ENCODE results near the gene MYO16. TPM values are rescaled to one million over a fixed set of nuclear protein-coding genes. Genes with fewer than 3 reads are reported as not detected.

The MYO16 gene
- total RNA-seq, 6 experiments from 2014 or later, result not detected

DNA sequence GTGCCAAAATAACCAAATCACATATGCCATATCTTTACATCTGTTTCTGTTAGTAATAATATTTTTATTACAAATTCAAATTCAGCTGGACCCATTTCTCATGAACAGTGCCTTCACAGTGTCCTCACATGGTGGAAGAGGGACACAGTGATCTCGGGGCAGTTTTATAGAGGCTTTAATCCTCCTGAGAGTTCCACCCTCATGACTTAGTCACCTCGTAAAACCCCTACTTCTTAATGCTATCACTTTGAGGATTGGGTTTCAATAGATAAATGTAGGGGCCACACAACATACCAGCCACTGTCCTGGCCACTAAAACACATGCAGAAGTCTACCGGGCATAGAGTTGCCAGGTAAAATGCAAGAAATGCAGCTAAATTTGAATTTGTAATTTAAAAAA is 201.5 kb downstream of the MYO16 start:
- H3K9me3 Mint-ChIP-seq, result peaks cover 23% of the 10 kb centered on the region
- no peak overlapping the region for H3K4me3 Mint-ChIP-seq
- H3K27ac Mint-ChIP-seq, result no peak overlapping the region
- 0 out of 2 replicates have a peak, but pooled peaks cover 5% of the 10 kb centered on the region for H3K36me3 Mint-ChIP-seq (ENCODE audit: low read depth)
- H3K27me3 Mint-ChIP-seq (ENCODE audit: insufficient read depth), result no peaks in the 10 kb centered on the region
- TF ChIP-seq, protein P1, sequence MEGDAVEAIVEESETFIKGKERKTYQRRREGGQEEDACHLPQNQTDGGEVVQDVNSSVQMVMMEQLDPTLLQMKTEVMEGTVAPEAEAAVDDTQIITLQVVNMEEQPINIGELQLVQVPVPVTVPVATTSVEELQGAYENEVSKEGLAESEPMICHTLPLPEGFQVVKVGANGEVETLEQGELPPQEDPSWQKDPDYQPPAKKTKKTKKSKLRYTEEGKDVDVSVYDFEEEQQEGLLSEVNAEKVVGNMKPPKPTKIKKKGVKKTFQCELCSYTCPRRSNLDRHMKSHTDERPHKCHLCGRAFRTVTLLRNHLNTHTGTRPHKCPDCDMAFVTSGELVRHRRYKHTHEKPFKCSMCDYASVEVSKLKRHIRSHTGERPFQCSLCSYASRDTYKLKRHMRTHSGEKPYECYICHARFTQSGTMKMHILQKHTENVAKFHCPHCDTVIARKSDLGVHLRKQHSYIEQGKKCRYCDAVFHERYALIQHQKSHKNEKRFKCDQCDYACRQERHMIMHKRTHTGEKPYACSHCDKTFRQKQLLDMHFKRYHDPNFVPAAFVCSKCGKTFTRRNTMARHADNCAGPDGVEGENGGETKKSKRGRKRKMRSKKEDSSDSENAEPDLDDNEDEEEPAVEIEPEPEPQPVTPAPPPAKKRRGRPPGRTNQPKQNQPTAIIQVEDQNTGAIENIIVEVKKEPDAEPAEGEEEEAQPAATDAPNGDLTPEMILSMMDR (IDR thresholded peaks at IDR 0.05), result no peak
- no peak for DNase-seq
- peaks cover 13% of the 10 kb centered on the region; the same call in 1 of the 2 replicates for H3K4me1 Mint-ChIP-seq (ENCODE audit: low read depth)

DNA sequence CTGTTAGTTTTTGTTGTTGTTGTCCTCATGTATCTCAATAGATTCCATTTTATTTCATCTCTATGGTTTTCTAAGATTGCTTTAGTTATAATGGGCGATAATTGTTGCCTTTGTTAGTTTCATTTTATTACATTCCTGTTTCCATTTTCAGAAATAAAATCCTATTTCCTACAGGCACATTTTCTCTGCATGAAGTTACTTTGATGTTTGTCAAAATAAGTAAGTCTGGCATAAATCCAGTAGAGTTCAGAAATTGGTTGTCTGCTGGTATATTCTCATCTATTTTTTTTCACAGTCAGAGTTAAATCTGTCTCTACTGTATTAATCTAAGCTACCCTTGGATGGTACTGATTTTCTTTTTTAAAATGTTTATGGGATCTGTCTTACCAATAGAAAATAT is 204.1 kb downstream of the MYO16 start:
- DNase-seq, result no peak
- no peak overlapping the region for H3K27ac Mint-ChIP-seq
- no peaks in the 10 kb centered on the region for H3K36me3 Mint-ChIP-seq (ENCODE audit: low read depth)
- TF ChIP-seq, protein P1 (IDR thresholded peaks at IDR 0.05), result no peak
- H3K4me1 Mint-ChIP-seq (ENCODE audit: low read depth), result peaks cover 13% of the 10 kb centered on the region; the same call in 1 of the 2 replicates
- 0 out of 2 replicates have a peak, but pooled peaks cover 2% of the 10 kb centered on the region for H3K27me3 Mint-ChIP-seq (ENCODE audit: insufficient read depth)
- peaks cover 15% of the 10 kb centered on the region for H3K9me3 Mint-ChIP-seq
- H3K4me3 Mint-ChIP-seq, result no peak overlapping the region

DNA sequence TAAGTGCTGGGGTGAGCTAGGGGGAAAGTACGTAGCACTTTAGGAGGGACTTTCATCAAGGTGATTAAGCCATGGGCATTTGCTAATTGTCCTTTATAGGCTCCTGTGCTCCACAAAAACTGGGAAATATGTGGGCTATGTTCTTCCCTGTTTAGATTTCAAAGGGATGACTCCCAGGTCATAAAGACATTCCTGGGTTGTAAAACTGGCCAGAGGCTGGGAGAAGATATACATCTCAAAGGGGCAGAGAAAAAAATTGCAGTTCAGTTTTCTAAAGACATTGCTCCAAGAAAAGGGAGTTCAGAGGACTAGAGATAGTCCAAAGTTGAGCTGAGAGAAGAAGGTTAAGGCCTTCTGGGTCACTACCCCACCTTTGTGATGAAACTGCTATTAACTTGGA is 204.8 kb downstream of the MYO16 start:
- Mint-ChIP-seq H3K36me3 (ENCODE audit: low read depth) (no peaks in the 10 kb centered on the region), H3K4me1 (ENCODE audit: low read depth) (peaks cover 13% of the 10 kb centered on the region; the same call in 1 of the 2 replicates), H3K9me3 (peaks cover 10% of the 10 kb centered on the region), H3K27ac (0 out of 2 replicates have a peak overlapping the region, but pooled peaks have one; percentile 8), H3K4me3 (peak overlapping the region; percentile 16; the same call in 1 of the 2 replicates), H3K27me3 (ENCODE audit: insufficient read depth) (0 out of 2 replicates have a peak, but pooled peaks cover 2% of the 10 kb centered on the region)
- TF ChIP-seq, protein P1 (IDR thresholded peaks at IDR 0.05), result no peak
- DNase-seq, result peak; percentile 24

DNA sequence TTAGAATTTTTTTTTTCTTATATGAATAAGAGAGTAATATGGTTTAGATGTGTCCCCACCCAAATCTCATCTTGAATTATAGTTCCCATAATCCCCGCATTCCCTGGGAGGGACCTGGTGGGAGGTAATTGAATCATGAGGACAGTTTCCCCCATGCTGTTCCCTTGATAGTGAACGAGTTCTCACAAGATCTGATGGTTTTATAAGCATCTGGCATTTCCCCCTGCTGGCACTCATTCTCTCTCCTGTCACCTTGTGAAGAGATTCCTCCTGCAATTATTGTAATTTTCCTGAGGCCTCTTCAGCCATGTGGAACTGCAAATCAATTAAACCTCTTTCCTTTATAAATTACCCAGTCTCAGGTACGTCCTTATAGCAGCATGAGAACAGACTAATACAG is 205.7 kb downstream of the MYO16 start:
- TF ChIP-seq, protein P1 (IDR thresholded peaks at IDR 0.05), result no peak
- Mint-ChIP-seq H3K27me3 (ENCODE audit: insufficient read depth) (0 out of 2 replicates have a peak, but pooled peaks cover 2% of the 10 kb centered on the region), H3K36me3 (ENCODE audit: low read depth) (no peaks in the 10 kb centered on the region), H3K4me1 (ENCODE audit: low read depth) (peaks cover 13% of the 10 kb centered on the region; the same call in 1 of the 2 replicates), H3K9me3 (peaks cover 6% of the 10 kb centered on the region; the same call in 1 of the 2 replicates), H3K4me3 (no peak overlapping the region), H3K27ac (no peak overlapping the region)
- DNase-seq, result no peak

DNA sequence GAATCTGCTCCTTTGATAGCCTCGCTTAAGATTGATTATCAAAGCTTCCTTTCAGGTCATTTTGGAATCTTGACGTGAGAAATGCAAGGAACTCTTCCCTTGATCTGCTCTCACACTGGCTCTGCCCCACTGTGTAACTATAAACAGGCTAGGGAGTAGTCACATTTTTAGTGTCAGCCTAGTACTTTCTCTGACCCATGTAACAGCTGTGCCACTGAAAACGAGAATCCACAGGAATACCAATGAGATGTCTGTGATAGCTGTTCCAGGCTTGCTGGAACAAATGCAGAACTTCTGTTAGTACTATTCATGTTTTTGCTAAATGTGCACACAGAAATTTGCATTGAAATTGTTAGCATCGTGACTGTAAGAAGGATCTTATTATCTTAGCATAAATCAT is 221.3 kb downstream of the MYO16 start:
- Mint-ChIP-seq H3K27ac (no peak overlapping the region), H3K4me3 (no peak overlapping the region), H3K27me3 (ENCODE audit: insufficient read depth) (peaks cover 3% of the 10 kb centered on the region), H3K4me1 (ENCODE audit: low read depth) (no peaks in the 10 kb centered on the region), H3K36me3 (ENCODE audit: low read depth) (no peaks in the 10 kb centered on the region), H3K9me3 (peaks cover 4% of the 10 kb centered on the region; the same call in 1 of the 2 replicates)
- DNase-seq, result no peak
- TF ChIP-seq, protein P1 (IDR thresholded peaks at IDR 0.05), result no peak

Measured in HFFc6 (cell line).